ENCODE measurements around the gene SKP2. TPM values are rescaled to one million over a fixed set of nuclear protein-coding genes. Genes with fewer than 3 reads are reported as not detected.
A peak's percentile ranks its signal among the peaks of the same experiment; 100 is the strongest.
"Not testable (repeated sequence)": the region's sequence is repeated elsewhere in the genome, so short reads cannot be mapped to it uniquely, and the experiment has no call there.

Gene SKP2
- polyA plus RNA-seq (2012; ENCODE audit: missing spikeins) = 26.6 TPM

- DNase-seq (ENCODE audit: insufficient read length) (peak; percentile 82), FAIRE-seq (peak; percentile 99)
- TF ChIP-seq POLR2AphosphoS5 (IDR thresholded peaks at IDR 0.05; ENCODE audit: low read depth, low read length) (peak; percentile 55), POLR2A (IDR thresholded peaks at IDR 0.05; ENCODE audit: low read depth, low read length) (peak; percentile 70), TAF1 (IDR thresholded peaks at IDR 0.05; ENCODE audit: borderline replicate concordance, low read depth, low read length) (peak; percentile 48; the same call in 1 of the 2 replicates)
These were observed at the start of gene SKP2, which contains the start of gene LMBRD2 for GRCh38 chr5:36151434-36152323. TSS of gene SKP2 (plus strand) at chr5:36152111. CDS start at chr5:36152263, 152 bp downstream. TSS of gene LMBRD2 (minus strand) at chr5:36151887. CDS start at chr5:36143349, 8,538 bp downstream.

DNA sequence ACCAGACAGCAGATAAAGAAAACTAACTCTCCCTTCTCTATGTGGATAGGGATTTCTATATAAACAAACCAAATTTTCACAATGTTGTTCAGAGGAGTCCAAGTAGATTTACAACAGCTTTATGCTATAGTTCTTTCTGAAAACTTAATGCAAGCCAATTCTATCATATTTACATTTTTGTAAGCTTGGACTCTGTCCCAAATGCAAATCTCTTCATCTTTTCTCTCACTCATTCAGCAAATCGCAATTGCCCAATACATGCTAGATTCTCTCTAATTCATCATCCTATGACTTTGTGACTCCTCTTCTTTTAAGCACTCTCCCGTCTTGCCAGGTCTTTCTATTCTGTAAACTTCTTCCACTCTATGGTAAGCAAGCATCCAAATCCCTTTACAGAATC lies 46.1 kb upstream of the SKP2 start:
- FAIRE-seq = no peak
- TF ChIP-seq TAF1 (IDR thresholded peaks at IDR 0.05; ENCODE audit: borderline replicate concordance, low read depth, low read length) (no peak), POLR2A (IDR thresholded peaks at IDR 0.05; ENCODE audit: low read depth, low read length) (no peak), POLR2AphosphoS5 (IDR thresholded peaks at IDR 0.05; ENCODE audit: low read depth, low read length) (no peak)
- DNase-seq (ENCODE audit: insufficient read length) = no peak

GRCh38 chr5:36108758-36109460 lies 43.0 kb upstream of the SKP2 start:
- FAIRE-seq (no peak), DNase-seq (ENCODE audit: insufficient read length) (no peak)
- TF ChIP-seq TAF1 (IDR thresholded peaks at IDR 0.05; ENCODE audit: borderline replicate concordance, low read depth, low read length) (no peak), POLR2AphosphoS5 (IDR thresholded peaks at IDR 0.05; ENCODE audit: low read depth, low read length) (no peak), POLR2A (IDR thresholded peaks at IDR 0.05; ENCODE audit: low read depth, low read length) (no peak)

DNA sequence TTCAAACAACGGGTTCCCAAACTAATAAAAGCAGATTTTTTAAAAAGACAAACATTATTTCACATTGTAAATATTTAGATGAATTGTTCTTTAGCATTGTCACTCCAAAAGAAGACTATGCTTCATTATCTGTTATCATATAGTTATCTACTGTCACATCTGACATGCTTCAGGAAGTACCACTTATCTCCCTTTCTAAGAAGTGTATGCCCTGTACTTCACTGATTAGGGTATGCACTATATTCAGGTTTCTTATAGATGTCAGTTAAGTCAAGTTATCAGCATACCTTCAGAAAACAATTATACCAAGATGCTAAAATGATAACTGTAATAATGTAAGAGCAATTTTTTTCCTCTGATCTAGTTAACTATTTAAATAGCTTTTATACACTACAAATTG lies 40.7 kb upstream of the SKP2 start:
- no peak for DNase-seq (ENCODE audit: insufficient read length)
- no peak for FAIRE-seq
- TF ChIP-seq POLR2AphosphoS5 (IDR thresholded peaks at IDR 0.05; ENCODE audit: low read depth, low read length) (no peak), TAF1 (IDR thresholded peaks at IDR 0.05; ENCODE audit: borderline replicate concordance, low read depth, low read length) (no peak), POLR2A (IDR thresholded peaks at IDR 0.05; ENCODE audit: low read depth, low read length) (no peak)

DNA sequence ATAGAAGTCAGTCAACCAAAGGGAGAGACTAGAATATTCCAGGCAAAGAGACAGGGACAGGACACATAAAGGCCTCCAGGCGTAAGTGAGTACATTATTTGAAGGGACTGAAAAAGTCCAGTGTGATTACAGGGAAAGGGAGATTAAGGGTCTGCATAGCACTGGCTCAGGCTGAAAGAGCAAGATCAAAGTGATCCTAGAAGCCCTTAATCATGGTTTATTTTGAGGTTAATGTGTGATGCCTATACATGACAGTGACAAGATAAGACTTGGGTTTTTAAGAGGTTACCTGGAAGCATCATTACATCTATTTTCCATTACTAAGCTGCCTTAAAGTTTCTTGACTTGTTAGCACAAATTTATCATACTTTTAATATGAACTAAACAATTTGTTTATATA lies 26.0 kb upstream of the SKP2 start:
- FAIRE-seq = peak; percentile 27
- no peak for TF ChIP-seq TAF1 (IDR thresholded peaks at IDR 0.05; ENCODE audit: borderline replicate concordance, low read depth, low read length)
- no peak for TF ChIP-seq POLR2AphosphoS5 (IDR thresholded peaks at IDR 0.05; ENCODE audit: low read depth, low read length)
- no peak for TF ChIP-seq POLR2A (IDR thresholded peaks at IDR 0.05; ENCODE audit: low read depth, low read length)
- no peak for DNase-seq (ENCODE audit: insufficient read length)

- FAIRE-seq (no peak), DNase-seq (ENCODE audit: insufficient read length) (no peak)
- TF ChIP-seq TAF1 (IDR thresholded peaks at IDR 0.05; ENCODE audit: borderline replicate concordance, low read depth, low read length) (no peak), POLR2A (IDR thresholded peaks at IDR 0.05; ENCODE audit: low read depth, low read length) (no peak)
These were observed 23.1 kb upstream of the SKP2 start for GRCh38 chr5:36128795-36129194.

DNA sequence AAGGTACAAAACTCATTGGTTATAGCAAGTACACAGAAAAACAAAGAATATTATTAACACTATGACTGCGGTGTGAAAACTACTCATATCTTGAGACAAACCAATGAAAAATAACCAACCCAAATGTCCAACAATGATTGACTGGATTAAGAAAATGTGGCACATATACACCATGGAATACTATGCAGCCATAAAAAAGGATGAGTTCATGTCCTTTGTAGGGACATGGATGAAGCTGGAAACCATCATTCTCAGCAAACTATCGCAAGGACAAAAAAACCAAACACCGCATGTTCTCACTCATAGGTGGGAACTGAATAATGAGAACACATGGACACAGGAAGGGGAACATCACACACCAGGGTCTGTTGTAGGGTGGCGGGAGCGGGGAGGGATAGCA lies 22.2 kb upstream of the SKP2 start:
- not testable (repeated sequence) for FAIRE-seq; DNase-seq (ENCODE audit: insufficient read length)

DNA sequence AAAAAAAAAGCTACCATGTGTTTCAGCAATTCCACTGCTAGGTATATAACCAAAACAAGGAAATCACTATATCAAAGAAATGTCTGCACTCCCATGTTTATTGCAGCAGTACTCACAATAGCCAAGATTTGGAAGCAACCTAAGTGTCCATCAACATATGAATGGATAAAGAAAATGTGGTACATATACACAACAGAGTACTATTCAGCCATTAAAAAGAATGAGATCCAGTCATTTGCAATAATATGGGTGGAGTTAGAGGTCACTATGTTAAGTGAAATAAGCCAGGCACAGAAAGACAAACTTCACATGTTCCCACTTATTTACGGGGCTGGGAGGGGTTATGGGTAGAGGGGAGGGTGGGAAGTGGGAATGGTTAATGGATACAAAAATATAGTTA lies 18.9 kb upstream of the SKP2 start:
- DNase-seq (ENCODE audit: insufficient read length); FAIRE-seq: not testable (repeated sequence)

DNA sequence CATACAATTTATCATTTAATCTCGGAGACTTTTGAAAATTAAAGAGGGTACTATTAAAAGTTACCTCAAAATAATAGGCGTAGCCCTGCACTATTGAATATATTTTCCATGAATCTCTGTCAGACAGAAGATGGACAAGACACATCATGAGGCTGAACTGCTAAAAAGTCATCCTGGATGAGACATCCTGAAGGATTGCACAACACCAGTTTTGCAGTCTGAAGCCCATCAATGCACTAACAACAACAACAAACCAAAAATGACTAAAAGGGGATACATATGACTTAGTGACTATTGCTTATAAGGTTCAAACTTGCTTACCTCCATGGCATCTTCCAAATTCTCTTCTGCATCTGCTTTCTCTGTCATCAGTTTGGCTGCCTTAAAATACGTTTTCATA lies 15.9 kb upstream of the SKP2 start:
- FAIRE-seq = no peak
- TF ChIP-seq POLR2AphosphoS5 (IDR thresholded peaks at IDR 0.05; ENCODE audit: low read depth, low read length) (no peak), TAF1 (IDR thresholded peaks at IDR 0.05; ENCODE audit: borderline replicate concordance, low read depth, low read length) (no peak), POLR2A (IDR thresholded peaks at IDR 0.05; ENCODE audit: low read depth, low read length) (no peak)
- DNase-seq (ENCODE audit: insufficient read length) = no peak

GRCh38 chr5:36136581-36136980 lies 15.3 kb upstream of the SKP2 start:
- no peak for TF ChIP-seq POLR2AphosphoS5 (IDR thresholded peaks at IDR 0.05; ENCODE audit: low read depth, low read length)
- TF ChIP-seq TAF1 (IDR thresholded peaks at IDR 0.05; ENCODE audit: borderline replicate concordance, low read depth, low read length) = no peak
- no peak for TF ChIP-seq POLR2A (IDR thresholded peaks at IDR 0.05; ENCODE audit: low read depth, low read length)
- no peak for FAIRE-seq
- no peak for DNase-seq (ENCODE audit: insufficient read length)

DNA sequence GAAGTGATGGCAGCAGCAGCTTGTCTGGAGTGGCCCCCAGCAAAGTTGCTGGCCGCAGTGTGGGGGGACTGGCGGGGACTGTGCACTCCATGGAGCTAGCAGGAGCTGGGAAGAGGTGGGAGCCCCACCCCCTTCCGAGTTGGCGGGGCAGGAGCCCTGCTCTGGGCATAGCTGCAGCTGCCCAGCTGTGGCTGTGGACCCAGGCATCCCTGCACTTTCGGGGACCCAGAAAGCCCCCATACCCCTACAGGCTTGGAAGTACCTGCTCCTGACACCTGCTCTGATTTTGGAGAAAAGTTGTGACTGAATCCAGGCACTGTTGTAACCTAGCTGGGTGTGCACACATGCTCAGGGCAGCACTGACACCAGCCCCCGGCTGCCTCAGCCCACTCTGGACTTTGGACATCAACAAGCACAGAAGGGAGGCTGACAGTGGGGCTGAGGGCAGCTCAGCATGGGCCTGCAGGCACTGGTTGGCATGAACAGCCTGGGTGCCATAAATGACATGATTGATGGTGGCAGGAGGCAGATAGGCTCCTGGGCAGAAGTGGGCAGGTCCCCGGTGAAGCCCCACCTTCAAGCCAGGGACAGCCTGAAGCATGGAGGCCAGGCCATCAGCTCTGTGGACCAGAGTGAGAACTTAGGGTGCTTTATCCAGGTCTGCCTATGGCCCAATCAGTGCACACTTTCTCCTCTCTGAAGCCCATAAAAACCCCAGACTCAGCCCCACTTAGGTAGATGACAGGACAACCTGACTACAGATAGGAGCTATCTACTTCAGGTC lies 12.8 kb upstream of the SKP2 start:
- TF ChIP-seq TAF1 (IDR thresholded peaks at IDR 0.05; ENCODE audit: borderline replicate concordance, low read depth, low read length) (no peak), POLR2A (IDR thresholded peaks at IDR 0.05; ENCODE audit: low read depth, low read length) (no peak), POLR2AphosphoS5 (IDR thresholded peaks at IDR 0.05; ENCODE audit: low read depth, low read length) (no peak)
- FAIRE-seq = no peak
- DNase-seq (ENCODE audit: insufficient read length) = no peak
